Measurements from ENCODE around the gene SMAD9. TPM values are rescaled to one million over a fixed set of nuclear protein-coding genes. Genes with fewer than 3 reads are reported as not detected.
"Not testable (repeated sequence)": the region's sequence is repeated elsewhere in the genome, so short reads cannot be mapped to it uniquely, and the experiment has no call there.

SMAD9 gene
- total and polyA plus RNA-seq, 9 of the 15 experiments (the other 6 are each of a cell fraction or from before 2014, with no cell fraction given): 0.02 to 0.08 (median 0.03) TPM; not detected in 4

DNA sequence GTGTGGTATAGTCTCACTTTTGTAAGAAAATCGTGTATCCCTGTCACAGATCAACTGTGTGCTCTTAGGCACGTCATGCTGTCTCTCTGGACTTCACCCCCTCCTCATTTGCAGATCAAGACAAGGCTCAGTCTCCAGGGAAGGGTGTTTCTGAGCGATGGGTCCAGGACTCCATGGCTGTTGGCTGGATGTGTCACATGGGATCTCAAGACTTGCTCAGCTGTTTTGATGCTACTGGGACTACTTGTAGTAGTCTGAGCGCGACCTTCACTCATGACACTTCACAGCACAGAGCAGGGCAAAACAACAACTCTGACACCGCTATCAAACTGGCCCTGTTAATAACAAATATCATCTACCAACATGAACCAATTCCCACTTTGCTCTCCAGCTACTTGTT lies 36.2 kb downstream of the SMAD9 start:
- WGBS (ENCODE audit: insufficient coverage, low coverage, missing lambda C conversion rate): 0% methylated on average over 5 of the region's 6 CpGs
- no peaks in the 10 kb centered on the region for H3K79me2 ChIP-seq (ENCODE audit: control insufficient read depth, insufficient read depth, low read length)
- in situ Hi-C loops (cut with MboI): no loop called here
- H3K4me1 ChIP-seq (replicated peaks in 1 of 2; ENCODE audit: control insufficient read depth in 2 of 2, insufficient read depth in 2 of 2, low read length in 2 of 2): no peaks in the 10 kb centered on the region; a peak in 1 of 5 replicates
- H3K9me1 ChIP-seq (ENCODE audit: control insufficient read depth, insufficient read depth, low read length): no peaks in the 10 kb centered on the region
- POLR2A ChIA-PET: no interaction called here
- no peak overlapping the region for H3K4me3 ChIP-seq
- CTCF ChIA-PET (ENCODE audit: low intra/inter-chr PET ratio): no interaction called here
- H3K27me3 ChIP-seq (ENCODE audit: control insufficient read depth in 2 of 2, insufficient read depth in 2 of 2, low read length in 2 of 2): peaks cover 7 to 29% of the 10 kb centered on the region in 2 experiments; a peak in 3 of 5 replicates
- H3K9me3 ChIP-seq (replicated peaks; ENCODE audit: control insufficient read depth, insufficient read depth, low read depth, low read length): no peaks in the 10 kb centered on the region
- H4K20me1 ChIP-seq (replicated peaks; ENCODE audit: control insufficient read depth, insufficient read depth, low read length): no peaks in the 10 kb centered on the region
- ATAC-seq (no peak), DNase-seq (ENCODE audit: extremely low read depth in 1 of 4, low spot score in 3 of 4) (no peak), FAIRE-seq (no peak)
- no peak overlapping the region for H3K9ac ChIP-seq (ENCODE audit: insufficient read depth in 1 of 2, low read depth in 2 of 2, low read length in 2 of 2)
- H3K36me3 ChIP-seq (ENCODE audit: control insufficient read depth, insufficient read depth, low read length): no peaks in the 10 kb centered on the region
- TF ChIP-seq CAMTA2 (CRISPR knock-in tag; conservative IDR thresholded peaks at IDR 0.05) (no peak), GATAD2A (IDR thresholded peaks at IDR 0.05) (no peak), HNRNPK (IDR thresholded peaks at IDR 0.05; ENCODE audit: low read depth, low read length, poor library complexity, severe bottlenecking) (no peak), POLR2A (conservative IDR thresholded peaks at IDR 0.05) (no peak), BCOR (IDR thresholded peaks at IDR 0.05) (no peak), SMC3 (conservative IDR thresholded peaks at IDR 0.05; ENCODE audit: insufficient read depth, low read depth, low read length) (no peak), C11orf30 (IDR thresholded peaks at IDR 0.05; ENCODE audit: low read depth) (no peak), E2F3 (CRISPR knock-in tag; IDR thresholded peaks at IDR 0.05) (no peak), XRCC3 (IDR thresholded peaks at IDR 0.05) (no peak)
- TF ChIP-seq, protein P1, sequence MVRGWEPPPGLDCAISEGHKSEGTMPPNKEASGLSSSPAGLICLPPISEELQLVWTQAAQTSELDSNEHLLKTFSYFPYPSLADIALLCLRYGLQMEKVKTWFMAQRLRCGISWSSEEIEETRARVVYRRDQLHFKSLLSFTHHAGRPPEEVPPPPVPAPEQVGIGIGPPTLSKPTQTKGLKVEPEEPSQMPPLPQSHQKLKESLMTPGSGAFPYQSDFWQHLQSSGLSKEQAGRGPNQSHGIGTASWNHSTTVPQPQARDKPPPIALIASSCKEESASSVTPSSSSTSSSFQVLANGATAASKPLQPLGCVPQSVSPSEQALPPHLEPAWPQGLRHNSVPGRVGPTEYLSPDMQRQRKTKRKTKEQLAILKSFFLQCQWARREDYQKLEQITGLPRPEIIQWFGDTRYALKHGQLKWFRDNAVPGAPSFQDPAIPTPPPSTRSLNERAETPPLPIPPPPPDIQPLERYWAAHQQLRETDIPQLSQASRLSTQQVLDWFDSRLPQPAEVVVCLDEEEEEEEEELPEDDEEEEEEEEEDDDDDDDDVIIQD (CRISPR knock-in tag; IDR thresholded peaks at IDR 0.05): no peak
- TF ChIP-seq, protein P2, sequence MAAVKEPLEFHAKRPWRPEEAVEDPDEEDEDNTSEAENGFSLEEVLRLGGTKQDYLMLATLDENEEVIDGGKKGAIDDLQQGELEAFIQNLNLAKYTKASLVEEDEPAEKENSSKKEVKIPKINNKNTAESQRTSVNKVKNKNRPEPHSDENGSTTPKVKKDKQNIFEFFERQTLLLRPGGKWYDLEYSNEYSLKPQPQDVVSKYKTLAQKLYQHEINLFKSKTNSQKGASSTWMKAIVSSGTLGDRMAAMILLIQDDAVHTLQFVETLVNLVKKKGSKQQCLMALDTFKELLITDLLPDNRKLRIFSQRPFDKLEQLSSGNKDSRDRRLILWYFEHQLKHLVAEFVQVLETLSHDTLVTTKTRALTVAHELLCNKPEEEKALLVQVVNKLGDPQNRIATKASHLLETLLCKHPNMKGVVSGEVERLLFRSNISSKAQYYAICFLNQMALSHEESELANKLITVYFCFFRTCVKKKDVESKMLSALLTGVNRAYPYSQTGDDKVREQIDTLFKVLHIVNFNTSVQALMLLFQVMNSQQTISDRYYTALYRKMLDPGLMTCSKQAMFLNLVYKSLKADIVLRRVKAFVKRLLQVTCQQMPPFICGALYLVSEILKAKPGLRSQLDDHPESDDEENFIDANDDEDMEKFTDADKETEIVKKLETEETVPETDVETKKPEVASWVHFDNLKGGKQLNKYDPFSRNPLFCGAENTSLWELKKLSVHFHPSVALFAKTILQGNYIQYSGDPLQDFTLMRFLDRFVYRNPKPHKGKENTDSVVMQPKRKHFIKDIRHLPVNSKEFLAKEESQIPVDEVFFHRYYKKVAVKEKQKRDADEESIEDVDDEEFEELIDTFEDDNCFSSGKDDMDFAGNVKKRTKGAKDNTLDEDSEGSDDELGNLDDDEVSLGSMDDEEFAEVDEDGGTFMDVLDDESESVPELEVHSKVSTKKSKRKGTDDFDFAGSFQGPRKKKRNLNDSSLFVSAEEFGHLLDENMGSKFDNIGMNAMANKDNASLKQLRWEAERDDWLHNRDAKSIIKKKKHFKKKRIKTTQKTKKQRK (IDR thresholded peaks at IDR 0.05; ENCODE audit: borderline replicate concordance, low read depth, low read length): no peak
- no peak overlapping the region for H3K27ac ChIP-seq (ENCODE audit: extremely low read depth, low read depth, low read length)
- no peak overlapping the region for H3K4me2 ChIP-seq (ENCODE audit: insufficient read depth, low read length)
- BruUV-seq (replicated peaks): no TSS peak
- intact Hi-C loops (cut with micrococcal nuclease): no loop called here
- no peak overlapping the region for H2AFZ ChIP-seq (ENCODE audit: low read depth, low read length)

DNA sequence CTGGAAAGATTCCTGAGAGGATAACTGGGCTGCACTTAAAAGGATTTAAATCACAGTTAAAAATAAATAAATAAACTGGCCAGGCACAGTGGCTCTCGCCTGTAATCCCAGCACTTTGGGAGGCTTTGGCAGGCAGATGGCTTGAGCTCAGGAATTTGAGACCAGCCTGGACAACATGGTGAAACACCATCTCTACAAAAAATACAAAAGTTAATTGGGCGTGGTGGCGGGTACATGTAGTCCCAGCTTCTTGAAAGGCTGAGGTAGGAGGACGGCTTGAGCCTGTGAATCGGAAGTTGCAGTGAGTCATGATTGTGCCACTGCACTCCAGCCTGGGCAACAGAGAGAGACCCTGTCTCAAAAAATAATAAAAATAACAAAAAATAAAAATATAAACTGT lies 36.6 kb downstream of the SMAD9 start:
- CTCF ChIA-PET (ENCODE audit: low intra/inter-chr PET ratio); DNase-seq (ENCODE audit: extremely low read depth in 1 of 4, low spot score in 3 of 4); H3K4me2 ChIP-seq (ENCODE audit: insufficient read depth, low read length); FAIRE-seq; H3K4me3 ChIP-seq; H3K9me1 ChIP-seq (ENCODE audit: control insufficient read depth, insufficient read depth, low read length); in situ Hi-C loops (cut with MboI); H3K9ac ChIP-seq (ENCODE audit: insufficient read depth in 1 of 2, low read depth in 2 of 2, low read length in 2 of 2); H3K36me3 ChIP-seq (ENCODE audit: control insufficient read depth, insufficient read depth, low read length); H3K27ac ChIP-seq (ENCODE audit: extremely low read depth, low read depth, low read length); POLR2A ChIA-PET; H4K20me1 ChIP-seq (replicated peaks; ENCODE audit: control insufficient read depth, insufficient read depth, low read length); H3K9me3 ChIP-seq (replicated peaks; ENCODE audit: control insufficient read depth, insufficient read depth, low read depth, low read length); H3K79me2 ChIP-seq (ENCODE audit: control insufficient read depth, insufficient read depth, low read length); ATAC-seq; H2AFZ ChIP-seq (ENCODE audit: low read depth, low read length); BruUV-seq (replicated peaks); intact Hi-C loops (cut with micrococcal nuclease); H3K4me1 ChIP-seq (replicated peaks in 1 of 2; ENCODE audit: control insufficient read depth in 2 of 2, insufficient read depth in 2 of 2, low read length in 2 of 2): not testable (repeated sequence)
- 0% methylated on average over 4 of the region's 5 CpGs for WGBS (ENCODE audit: insufficient coverage, low coverage, missing lambda C conversion rate)
- peaks cover 7 to 29% of the 10 kb centered on the region in 2 experiments; a peak in 3 of 5 replicates for H3K27me3 ChIP-seq (ENCODE audit: control insufficient read depth in 2 of 2, insufficient read depth in 2 of 2, low read length in 2 of 2)

All from K562 (cell line).